SU-DHL-6 (cell line): ENCODE measurements around the gene SUSD6.

ENCODE experiments used
- CTCF ChIP-seq: fragments of 200-600 bp; sonication (generic); IDR thresholded peaks from one replicate; pipeline ENCODE4 v1.5.1; 2017; ENCODE audit warnings: antibody characterized with exemption, mild to moderate bottlenecking, low read length, moderate library complexity; ENCODE audit not compliant: insufficient read depth, poor library complexity, severe bottlenecking
- EZH2phosphoT487 ChIP-seq: fragments of 200-600 bp; sonication (generic), shearing (Covaris generic); conservative IDR thresholded peaks from 2 replicates; pipeline ENCODE4 v1.6.1; 2018; ENCODE audit warnings: mild to moderate bottlenecking, antibody characterized with exemption, low read length, moderate library complexity, mixed read lengths

- no peak for TF ChIP-seq CTCF
- TF ChIP-seq EZH2phosphoT487 = no peak
These were observed 141.4 kb downstream of the SUSD6 start for GRCh38 chr14:69752773-69753172.
